ENCODE measurements around the gene ANKUB1. TPM values are rescaled to one million over a fixed set of nuclear protein-coding genes. Genes with fewer than 3 reads are reported as not detected.
A peak's percentile ranks its signal among the peaks of the same experiment; 100 is the strongest.

Gene ANKUB1
- total and polyA plus RNA-seq, 8 donors = not detected

DNA sequence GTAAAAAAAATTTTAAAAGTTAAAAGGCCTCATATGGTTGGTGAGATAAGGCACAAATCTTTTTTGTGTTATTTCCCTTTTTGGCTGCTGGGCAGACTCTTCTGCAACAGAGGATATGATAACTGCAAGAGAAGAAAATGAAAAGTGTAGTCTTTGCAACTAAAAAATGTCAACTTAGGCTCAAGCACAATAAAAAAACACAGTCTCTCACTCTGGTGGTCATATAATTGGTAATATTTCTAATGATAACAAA is 55.5 kb downstream of the ANKUB1 start:
- no peak for TF ChIP-seq POLR2AphosphoS5 (IDR thresholded peaks at IDR 0.05)
- TF ChIP-seq, protein P1, sequence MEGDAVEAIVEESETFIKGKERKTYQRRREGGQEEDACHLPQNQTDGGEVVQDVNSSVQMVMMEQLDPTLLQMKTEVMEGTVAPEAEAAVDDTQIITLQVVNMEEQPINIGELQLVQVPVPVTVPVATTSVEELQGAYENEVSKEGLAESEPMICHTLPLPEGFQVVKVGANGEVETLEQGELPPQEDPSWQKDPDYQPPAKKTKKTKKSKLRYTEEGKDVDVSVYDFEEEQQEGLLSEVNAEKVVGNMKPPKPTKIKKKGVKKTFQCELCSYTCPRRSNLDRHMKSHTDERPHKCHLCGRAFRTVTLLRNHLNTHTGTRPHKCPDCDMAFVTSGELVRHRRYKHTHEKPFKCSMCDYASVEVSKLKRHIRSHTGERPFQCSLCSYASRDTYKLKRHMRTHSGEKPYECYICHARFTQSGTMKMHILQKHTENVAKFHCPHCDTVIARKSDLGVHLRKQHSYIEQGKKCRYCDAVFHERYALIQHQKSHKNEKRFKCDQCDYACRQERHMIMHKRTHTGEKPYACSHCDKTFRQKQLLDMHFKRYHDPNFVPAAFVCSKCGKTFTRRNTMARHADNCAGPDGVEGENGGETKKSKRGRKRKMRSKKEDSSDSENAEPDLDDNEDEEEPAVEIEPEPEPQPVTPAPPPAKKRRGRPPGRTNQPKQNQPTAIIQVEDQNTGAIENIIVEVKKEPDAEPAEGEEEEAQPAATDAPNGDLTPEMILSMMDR (IDR thresholded peaks at IDR 0.05) = no peak
- TF ChIP-seq EP300 (IDR thresholded peaks at IDR 0.05) = no peak
- no peak for TF ChIP-seq POLR2A (IDR thresholded peaks at IDR 0.05)

DNA sequence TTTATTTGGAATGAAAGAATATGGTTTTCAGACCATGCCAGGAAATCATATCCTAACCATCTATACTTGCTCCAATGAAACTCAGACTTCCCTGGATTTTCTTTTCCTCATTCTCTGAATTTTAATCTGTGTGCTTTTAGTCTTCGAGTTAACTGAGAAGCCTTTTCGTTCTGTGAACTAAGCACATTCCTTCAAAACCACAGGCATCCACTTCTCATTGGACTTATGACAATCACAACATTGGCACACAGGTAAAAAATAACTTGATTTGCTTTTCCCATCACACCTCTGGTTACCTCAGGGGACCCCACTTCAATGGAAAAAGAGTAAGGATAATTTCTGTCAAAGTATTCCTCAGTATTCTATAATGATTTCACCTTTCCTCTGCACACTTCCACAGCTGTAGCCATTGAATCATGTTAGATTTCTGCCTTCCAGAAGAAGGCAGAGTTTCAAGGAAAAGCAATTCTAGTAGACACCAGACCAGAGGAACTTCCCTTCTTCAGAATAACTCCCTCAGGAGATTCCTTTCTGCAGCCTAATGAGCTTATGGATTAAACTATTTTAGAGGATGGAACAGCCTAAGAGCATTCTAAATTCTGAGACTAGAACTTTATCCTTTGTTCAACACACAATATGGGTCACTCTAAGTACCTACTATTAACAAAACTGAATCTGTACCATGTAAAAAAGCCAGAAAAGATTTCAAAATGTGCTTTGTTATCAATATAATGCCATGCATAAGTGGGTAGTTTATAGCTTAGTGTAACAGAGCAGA is 56.0 kb downstream of the ANKUB1 start:
- WGBS, 5 donors = 18 to 38% (median 22%) methylated on average over 2 of the region's 2 CpGs
- H3K4me3 ChIP-seq = no peak overlapping the region
- TF ChIP-seq POLR2A (IDR thresholded peaks at IDR 0.05) (no peak), EP300 (IDR thresholded peaks at IDR 0.05) (no peak), POLR2AphosphoS5 (IDR thresholded peaks at IDR 0.05) (no peak)
- TF ChIP-seq, protein P1 (IDR thresholded peaks at IDR 0.05) = no peak

More for the DNA sequence above, 55.5 kb downstream of the ANKUB1 start:
- H3K27me3 ChIP-seq = no peaks in the 10 kb centered on the region
- H3K36me3 ChIP-seq = peaks cover 0 to 31% (median 27%) of the 10 kb centered on the region in 4 donors
- no peaks in the 10 kb centered on the region for H3K9me3 ChIP-seq
- H3K27ac ChIP-seq = no peak overlapping the region
- no peak overlapping the region for H3K4me3 ChIP-seq
- no peak for DNase-seq
- intact Hi-C loops (cut with DNase I; ENCODE audit: low total_unique reads) = no loop called here
- H3K4me1 ChIP-seq = peaks cover 0 to 12% (median 5%) of the 10 kb centered on the region in 4 donors

DNA sequence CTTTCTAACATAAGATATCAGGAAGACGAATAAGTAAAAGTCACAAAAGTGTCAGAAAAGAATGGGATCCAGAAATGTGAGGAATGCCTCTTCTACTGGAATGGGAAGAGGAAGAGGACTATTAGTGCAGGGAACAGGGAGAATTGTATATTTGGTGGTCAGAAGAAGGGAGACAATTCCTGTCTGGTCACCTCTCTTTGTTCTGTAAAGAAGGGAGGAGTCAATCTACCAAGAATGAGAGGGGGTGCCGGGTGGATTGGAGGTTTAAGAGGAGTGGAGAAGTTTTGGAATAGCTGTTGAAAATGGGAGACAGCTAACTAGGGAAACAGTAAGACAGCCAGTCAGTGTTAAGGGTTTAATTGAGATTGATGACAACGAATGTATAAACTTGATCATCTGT is 60.1 kb downstream of the ANKUB1 start:
- H3K9me3 ChIP-seq = no peaks in the 10 kb centered on the region
- H3K36me3 ChIP-seq = no peaks in the 10 kb centered on the region
- H3K4me3 ChIP-seq = no peak overlapping the region
- peaks cover 0 to 6% (median 0%) of the 10 kb centered on the region in 4 donors for H3K4me1 ChIP-seq
- intact Hi-C loops (cut with DNase I; ENCODE audit: low total_unique reads) = no loop called here
- no peak overlapping the region for H3K27ac ChIP-seq
- no peak for DNase-seq
- WGBS, 5 donors = 90 to 96% (median 92%) methylated on average over 3 of the region's 3 CpGs
- TF ChIP-seq, protein P1 (IDR thresholded peaks at IDR 0.05) = no peak
- TF ChIP-seq EP300 (IDR thresholded peaks at IDR 0.05) (no peak), POLR2A (IDR thresholded peaks at IDR 0.05) (no peak), POLR2AphosphoS5 (IDR thresholded peaks at IDR 0.05) (no peak)
- H3K27me3 ChIP-seq = no peaks in the 10 kb centered on the region

More for the DNA sequence above, 56.0 kb downstream of the ANKUB1 start:
- intact Hi-C loops (cut with DNase I; ENCODE audit: low total_unique reads) = no loop called here
- H3K9me3 ChIP-seq = no peaks in the 10 kb centered on the region
- peak in 1 of 2 donors; percentile 29 for DNase-seq
- H3K4me1 ChIP-seq = peaks cover 0 to 12% (median 5%) of the 10 kb centered on the region in 4 donors
- peaks cover 0 to 28% (median 24%) of the 10 kb centered on the region in 4 donors for H3K36me3 ChIP-seq
- H3K27me3 ChIP-seq = no peaks in the 10 kb centered on the region
- H3K27ac ChIP-seq = peak overlapping the region in 1 of 5 donors; percentile 18

DNA sequence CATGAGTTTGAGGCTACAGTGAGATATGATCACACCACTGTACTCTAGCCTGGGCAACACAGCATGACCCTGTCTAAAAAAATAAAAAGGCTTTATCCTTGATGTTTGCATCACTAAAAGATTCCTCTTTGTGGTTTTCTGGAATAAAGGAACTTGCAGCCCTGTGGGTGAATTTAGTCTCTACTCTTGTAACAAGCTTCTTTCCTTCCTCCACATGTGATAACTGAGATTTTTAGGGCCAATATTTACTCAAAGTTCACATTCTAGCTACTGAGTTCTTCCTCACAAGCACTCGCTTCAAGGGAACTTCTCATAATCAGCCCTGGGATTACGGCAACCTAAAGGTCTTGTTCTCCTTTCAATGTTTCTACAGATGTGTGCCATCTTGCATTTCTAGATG is 64.7 kb downstream of the ANKUB1 start:
- no peaks in the 10 kb centered on the region for H3K4me1 ChIP-seq
- TF ChIP-seq, protein P1 (IDR thresholded peaks at IDR 0.05) = no peak
- TF ChIP-seq POLR2AphosphoS5 (IDR thresholded peaks at IDR 0.05) = no peak
- TF ChIP-seq POLR2A (IDR thresholded peaks at IDR 0.05) = no peak
- no peak for TF ChIP-seq EP300 (IDR thresholded peaks at IDR 0.05)
- 86 to 92% (median 88%) methylated on average over 2 of the region's 2 CpGs for WGBS, 5 donors
- no peaks in the 10 kb centered on the region for H3K9me3 ChIP-seq
- H3K4me3 ChIP-seq = no peak overlapping the region
- no peaks in the 10 kb centered on the region for H3K36me3 ChIP-seq
- no peak for DNase-seq
- no peak overlapping the region for H3K27ac ChIP-seq
- H3K27me3 ChIP-seq = no peaks in the 10 kb centered on the region
- intact Hi-C loops (cut with DNase I; ENCODE audit: low total_unique reads) = no loop called here
